ENCODE results near the gene COBLL1.
A peak's percentile ranks its signal among the peaks of the same experiment; 100 is the strongest.

COBLL1 gene

GRCh38 chr2:164779383-164780057 is 62.1 kb downstream of the COBLL1 start:
- Histone ChIP-seq H3K4me1 (ENCODE audit: low read length) (peaks cover 36% of the 10 kb centered on the region), H2AFZ (ENCODE audit: low read depth, low read length) (no peak overlapping the region), H3K9me3 (ENCODE audit: insufficient read depth, low read length) (no peaks in the 10 kb centered on the region), H3K9ac (ENCODE audit: low read length) (no peak overlapping the region), H3K36me3 (replicated peaks; ENCODE audit: low read depth, low read length) (no peaks in the 10 kb centered on the region), H3K4me2 (ENCODE audit: low read length) (peak overlapping the region; percentile 67; the same call in 1 of the 2 replicates), H3K27ac (ENCODE audit: low read length) (0 out of 2 replicates have a peak overlapping the region, but pooled peaks have one; percentile 11), H3K79me2 (ENCODE audit: low read length) (peaks cover 2% of the 10 kb centered on the region; the same call in 1 of the 2 replicates), H3K27me3 (ENCODE audit: low read depth, low read length) (no peaks in the 10 kb centered on the region), H4K20me1 (ENCODE audit: insufficient read depth, low read length) (no peaks in the 10 kb centered on the region), H3K4me3 (ENCODE audit: low read length) (no peak overlapping the region)
- no peak for TF ChIP-seq EZH2phosphoT487 (IDR thresholded peaks at IDR 0.05; ENCODE audit: low read depth)
- TF ChIP-seq CTCF (IDR thresholded peaks at IDR 0.05; ENCODE audit: low read depth, low read length), result no peak

GRCh38 chr2:164778723-164779122 is 62.9 kb downstream of the COBLL1 start:
- no peak overlapping the region for H2AFZ ChIP-seq (ENCODE audit: low read depth, low read length)
- no peaks in the 10 kb centered on the region for H3K27me3 ChIP-seq (ENCODE audit: low read depth, low read length)
- H3K27ac ChIP-seq (ENCODE audit: low read length), result peak overlapping the region; percentile 15; the same call in 1 of the 2 replicates
- H3K9ac ChIP-seq (ENCODE audit: low read length), result peak overlapping the region; percentile 12; the same call in 1 of the 2 replicates
- peak overlapping the region; percentile 67 for H3K4me2 ChIP-seq (ENCODE audit: low read length)
- no peaks in the 10 kb centered on the region for H3K36me3 ChIP-seq (replicated peaks; ENCODE audit: low read depth, low read length)
- no peaks in the 10 kb centered on the region for H4K20me1 ChIP-seq (ENCODE audit: insufficient read depth, low read length)
- H3K9me3 ChIP-seq (ENCODE audit: insufficient read depth, low read length), result no peaks in the 10 kb centered on the region
- peak overlapping the region; percentile 46; the same call in 1 of the 2 replicates for H3K4me3 ChIP-seq (ENCODE audit: low read length)
- peaks cover 2% of the 10 kb centered on the region; the same call in 1 of the 2 replicates for H3K79me2 ChIP-seq (ENCODE audit: low read length)
- H3K4me1 ChIP-seq (ENCODE audit: low read length), result peaks cover 36% of the 10 kb centered on the region
- TF ChIP-seq EZH2phosphoT487 (IDR thresholded peaks at IDR 0.05; ENCODE audit: low read depth), result no peak
- TF ChIP-seq CTCF (IDR thresholded peaks at IDR 0.05; ENCODE audit: low read depth, low read length), result no peak

- no peaks in the 10 kb centered on the region for H3K27me3 ChIP-seq (ENCODE audit: low read depth, low read length)
- no peak overlapping the region for H2AFZ ChIP-seq (ENCODE audit: low read depth, low read length)
- H4K20me1 ChIP-seq (ENCODE audit: insufficient read depth, low read length), result no peaks in the 10 kb centered on the region
- TF ChIP-seq CTCF (IDR thresholded peaks at IDR 0.05; ENCODE audit: low read depth, low read length) (no peak), EZH2phosphoT487 (IDR thresholded peaks at IDR 0.05; ENCODE audit: low read depth) (no peak)
- H3K36me3 ChIP-seq (replicated peaks; ENCODE audit: low read depth, low read length), result no peaks in the 10 kb centered on the region
- peak overlapping the region; percentile 15; the same call in 1 of the 2 replicates for H3K27ac ChIP-seq (ENCODE audit: low read length)
- H3K4me3 ChIP-seq (ENCODE audit: low read length), result peak overlapping the region; percentile 46; the same call in 1 of the 2 replicates
- H3K9ac ChIP-seq (ENCODE audit: low read length), result peak overlapping the region; percentile 12; the same call in 1 of the 2 replicates
- H3K9me3 ChIP-seq (ENCODE audit: insufficient read depth, low read length), result no peaks in the 10 kb centered on the region
- peaks cover 36% of the 10 kb centered on the region for H3K4me1 ChIP-seq (ENCODE audit: low read length)
- H3K79me2 ChIP-seq (ENCODE audit: low read length), result peaks cover 2% of the 10 kb centered on the region; the same call in 1 of the 2 replicates
- H3K4me2 ChIP-seq (ENCODE audit: low read length), result peak overlapping the region; percentile 67
Observed at GRCh38 chr2:164777847-164778461, 63.7 kb downstream of the COBLL1 start.

- TF ChIP-seq EZH2phosphoT487 (IDR thresholded peaks at IDR 0.05; ENCODE audit: low read depth) (no peak), CTCF (IDR thresholded peaks at IDR 0.05; ENCODE audit: low read depth, low read length) (no peak)
- Histone ChIP-seq H4K20me1 (ENCODE audit: insufficient read depth, low read length) (no peaks in the 10 kb centered on the region), H3K4me3 (ENCODE audit: low read length) (no peak overlapping the region)
Observed at GRCh38 chr2:164773635-164774034, 68.0 kb downstream of the COBLL1 start.

More at GRCh38 chr2:164773635-164774034, 68.0 kb downstream of the COBLL1 start:
- Histone ChIP-seq H3K79me2 (ENCODE audit: low read length) (peaks cover 2% of the 10 kb centered on the region; the same call in 1 of the 2 replicates), H3K9me3 (ENCODE audit: insufficient read depth, low read length) (no peaks in the 10 kb centered on the region), H2AFZ (ENCODE audit: low read depth, low read length) (no peak overlapping the region), H3K27me3 (ENCODE audit: low read depth, low read length) (no peaks in the 10 kb centered on the region), H3K36me3 (replicated peaks; ENCODE audit: low read depth, low read length) (no peaks in the 10 kb centered on the region), H3K9ac (ENCODE audit: low read length) (no peak overlapping the region), H3K4me1 (ENCODE audit: low read length) (peaks cover 15% of the 10 kb centered on the region), H3K4me2 (ENCODE audit: low read length) (no peak overlapping the region), H3K27ac (ENCODE audit: low read length) (no peak overlapping the region)
